HG03439 (cell line): Measurements from ENCODE around the gene SRSF2.
"Not testable (repeated sequence)": the region's sequence is repeated elsewhere in the genome, so short reads cannot be mapped to it uniquely, and the experiment has no call there.

Source experiments
- ATAC-seq: cut with Tn5 transposase; IDR thresholded peaks from one replicate; pipeline ENCODE4 v1.9.1; 2021; ENCODE audit warnings: mild to moderate bottlenecking, moderate library complexity; ENCODE audit not compliant: unreplicated experiment

SRSF2 gene

GRCh38 chr17:76737082-76737675 lies at the start of gene SRSF2:
Gene SRSF2, minus strand, starts transcription at chr17:76737331. Its CDS starts 171 bp downstream, at chr17:76737160.
- ATAC-seq: peak; percentile 74

- no peak for ATAC-seq
Measured at GRCh38 chr17:76784926-76785325, 47.8 kb upstream of the SRSF2 start.

- no peak for ATAC-seq
Measured at GRCh38 chr17:76783146-76783545, 46.0 kb upstream of the SRSF2 start.

GRCh38 chr17:76781056-76781982 lies 44.2 kb upstream of the SRSF2 start:
- ATAC-seq: no peak

- ATAC-seq: no peak
Measured at GRCh38 chr17:76775021-76775600, 38.0 kb upstream of the SRSF2 start.

GRCh38 chr17:76772842-76773525 lies 35.9 kb upstream of the SRSF2 start:
- ATAC-seq: no peak

- no peak for ATAC-seq
Measured at GRCh38 chr17:76758570-76758969, 21.4 kb upstream of the SRSF2 start.

GRCh38 chr17:76757256-76757655 lies 20.1 kb upstream of the SRSF2 start:
- no peak for ATAC-seq

- ATAC-seq: no peak
Measured at GRCh38 chr17:76755285-76755684, 18.2 kb upstream of the SRSF2 start.

- ATAC-seq: no peak
Measured at GRCh38 chr17:76753061-76753961, 16.2 kb upstream of the SRSF2 start.

GRCh38 chr17:76752006-76752405 lies 14.9 kb upstream of the SRSF2 start:
- no peak for ATAC-seq

GRCh38 chr17:76751416-76751993 lies 14.4 kb upstream of the SRSF2 start:
- ATAC-seq: no peak

- ATAC-seq: no peak
Measured at GRCh38 chr17:76748657-76749056, 11.5 kb upstream of the SRSF2 start.

- no peak for ATAC-seq
Measured at GRCh38 chr17:76747716-76748363, 10.7 kb upstream of the SRSF2 start.

GRCh38 chr17:76745785-76746184 lies 8.7 kb upstream of the SRSF2 start:
- ATAC-seq: not testable (repeated sequence)

GRCh38 chr17:76744747-76745146 lies 7.6 kb upstream of the SRSF2 start:
- ATAC-seq: no peak

GRCh38 chr17:76742958-76743357 lies 5.8 kb upstream of the SRSF2 start:
- no peak for ATAC-seq

- no peak for ATAC-seq
Measured at GRCh38 chr17:76740329-76741118, 3.4 kb upstream of the SRSF2 start.
